NT2/D1 (cell line): ENCODE measurements around the gene CFD.

Source experiments
- SUZ12 ChIP-seq: IDR thresholded peaks from 2 replicates; pipeline ENCODE4 v1.6.1; 2011; ENCODE audit not compliant: insufficient read length, insufficient read depth; ENCODE audit errors: extremely low read depth
- YY1 ChIP-seq: IDR thresholded peaks from 2 replicates; pipeline ENCODE4 v1.6.1; 2011; ENCODE audit not compliant: insufficient read length, insufficient read depth
- ZNF274 ChIP-seq: IDR thresholded peaks from 2 replicates; pipeline ENCODE4 v1.6.1; 2011; ENCODE audit warnings: mild to moderate bottlenecking, low read depth, low read length

DNA sequence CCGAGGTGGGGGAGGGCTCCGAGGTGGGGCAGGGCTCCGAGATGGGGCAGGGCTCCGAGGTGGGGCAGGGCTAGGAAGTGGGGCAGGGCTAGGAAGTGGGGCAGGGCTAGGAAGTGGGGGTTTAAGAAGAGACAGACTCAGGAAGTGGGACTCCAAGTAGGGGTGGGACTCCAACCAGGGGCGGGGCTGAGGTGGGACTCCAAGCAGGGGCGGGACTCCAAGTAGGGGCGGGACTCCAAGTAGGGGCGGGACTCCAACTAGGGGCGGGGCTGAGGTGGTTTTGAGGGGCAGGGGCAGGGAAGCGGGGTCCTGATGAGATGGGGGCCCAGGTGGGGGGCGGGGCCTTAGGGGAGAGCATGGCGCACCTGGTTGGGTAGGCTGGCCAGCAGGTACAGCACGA, 13.6 kb downstream of the CFD start:
- TF ChIP-seq ZNF274, result no peak
- TF ChIP-seq YY1, result no peak
- no peak for TF ChIP-seq SUZ12
